Esophagus squamous epithelium (tissue), 5 donors: ENCODE measurements around the gene TSHR. TPM values are rescaled to one million over a fixed set of nuclear protein-coding genes. Genes with fewer than 3 reads are reported as not detected.

Experiments used
- DNase-seq: peaks from one replicate; lab custom pipeline; 2025; lab: John Stamatoyannopoulos, UW
- H3K27ac ChIP-seq, 4 donors: fragments of 200-600 bp; sonication (generic); one replicate each; pipeline ENCODE4 v1.5.1; 2016 to 2019; ENCODE audit warnings: mild to moderate bottlenecking in 1 of 4
- H3K27me3 ChIP-seq, 4 donors: fragments of 200-600 bp; sonication (generic); 1 replicate in 3 of 4; 2 replicates in 1 of 4; pipeline versions ENCODE4 v1.5.1 to v1.6.0; 2017 to 2021; ENCODE audit warnings: antibody characterized with exemption in 1 of 4
- H3K36me3 ChIP-seq, 3 donors: fragments of 200-600 bp; sonication (generic); one replicate each; pipeline ENCODE4 v1.5.1; 2016 to 2019
- H3K4me1 ChIP-seq, 3 donors: fragments of 200-600 bp; sonication (generic); one replicate each; pipeline ENCODE4 v1.5.1; 2017 to 2019
- H3K4me3 ChIP-seq, 4 donors: fragments of 200-600 bp; sonication (generic); 1 replicate in 3 of 4; 2 replicates in 1 of 4; pipeline ENCODE4 v1.5.1; 2016 to 2019; ENCODE audit warnings: mild to moderate bottlenecking in 2 of 4, moderate library complexity in 1 of 4
- H3K9me3 ChIP-seq, 3 donors: fragments of 200-600 bp; sonication (generic); one replicate each; pipeline ENCODE4 v1.5.1; 2016 to 2019
- POLR2A ChIP-seq, 4 donors: fragments of 450-650 bp; IDR thresholded peaks; one replicate each; pipeline ENCODE4 v1.6.1; 2017; ENCODE audit warnings: antibody characterized with exemption in 4 of 4, mild to moderate bottlenecking in 4 of 4, moderate library complexity in 3 of 4
- WGBS, 2 donors: methylation state at CpG; one replicate each; pipeline ENCODE4 v1.1.5; 2018; 5-methylcytosine and 5-hydroxymethylcytosine counted together
- intact Hi-C: fragments of 100-400 bp; cut with DNase I; formaldehyde crosslinking; loops from one replicate; pipeline ENCODE4 v1.15.0; 2022
- total RNA-seq, 4 donors: library from RNA; depleted of rRNA; stranded (reverse); fragments of >200 nt; gene quantifications; one replicate each; pipeline ENCODE4 v1.1.0, GENCODE V29; 2016
- TF ChIP-seq, protein P1 (sequence below), 6 experiments: fragments of 450-650 bp in 4 of 6; fragments of 200-600 bp in 2 of 6; sonication (generic) in 2 of 6; IDR thresholded peaks; one replicate each; pipeline ENCODE4 v1.5.1; 2016 to 2019; ENCODE audit warnings: antibody characterized with exemption in 6 of 6, mild to moderate bottlenecking in 4 of 6, moderate library complexity in 4 of 6
- donor health status: DM: yes; HTN: yes; CAD: no.

TSHR gene
- total RNA-seq, 4 donors from 2014 or later: not detected

GRCh38 chr14:80956102-80956501 lies 681 bp downstream of the TSHR start:
- TF ChIP-seq, protein P1, sequence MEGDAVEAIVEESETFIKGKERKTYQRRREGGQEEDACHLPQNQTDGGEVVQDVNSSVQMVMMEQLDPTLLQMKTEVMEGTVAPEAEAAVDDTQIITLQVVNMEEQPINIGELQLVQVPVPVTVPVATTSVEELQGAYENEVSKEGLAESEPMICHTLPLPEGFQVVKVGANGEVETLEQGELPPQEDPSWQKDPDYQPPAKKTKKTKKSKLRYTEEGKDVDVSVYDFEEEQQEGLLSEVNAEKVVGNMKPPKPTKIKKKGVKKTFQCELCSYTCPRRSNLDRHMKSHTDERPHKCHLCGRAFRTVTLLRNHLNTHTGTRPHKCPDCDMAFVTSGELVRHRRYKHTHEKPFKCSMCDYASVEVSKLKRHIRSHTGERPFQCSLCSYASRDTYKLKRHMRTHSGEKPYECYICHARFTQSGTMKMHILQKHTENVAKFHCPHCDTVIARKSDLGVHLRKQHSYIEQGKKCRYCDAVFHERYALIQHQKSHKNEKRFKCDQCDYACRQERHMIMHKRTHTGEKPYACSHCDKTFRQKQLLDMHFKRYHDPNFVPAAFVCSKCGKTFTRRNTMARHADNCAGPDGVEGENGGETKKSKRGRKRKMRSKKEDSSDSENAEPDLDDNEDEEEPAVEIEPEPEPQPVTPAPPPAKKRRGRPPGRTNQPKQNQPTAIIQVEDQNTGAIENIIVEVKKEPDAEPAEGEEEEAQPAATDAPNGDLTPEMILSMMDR (IDR thresholded peaks at IDR 0.05): no peak
- TF ChIP-seq POLR2A (IDR thresholded peaks at IDR 0.05): no peak
- no peak for DNase-seq
- Histone ChIP-seq H3K36me3 (no peaks in the 10 kb centered on the region), H3K27ac (no peak overlapping the region), H3K9me3 (no peaks in the 10 kb centered on the region), H3K27me3 (peaks cover 0 to 34% (median 3%) of the 10 kb centered on the region in 4 donors), H3K4me1 (peaks cover 7 to 23% (median 8%) of the 10 kb centered on the region in 3 donors), H3K4me3 (no peak overlapping the region)
- WGBS, 2 donors: 69 to 82% methylated on average over 2 of the region's 2 CpGs
- intact Hi-C loops: no loop called here

DNA sequence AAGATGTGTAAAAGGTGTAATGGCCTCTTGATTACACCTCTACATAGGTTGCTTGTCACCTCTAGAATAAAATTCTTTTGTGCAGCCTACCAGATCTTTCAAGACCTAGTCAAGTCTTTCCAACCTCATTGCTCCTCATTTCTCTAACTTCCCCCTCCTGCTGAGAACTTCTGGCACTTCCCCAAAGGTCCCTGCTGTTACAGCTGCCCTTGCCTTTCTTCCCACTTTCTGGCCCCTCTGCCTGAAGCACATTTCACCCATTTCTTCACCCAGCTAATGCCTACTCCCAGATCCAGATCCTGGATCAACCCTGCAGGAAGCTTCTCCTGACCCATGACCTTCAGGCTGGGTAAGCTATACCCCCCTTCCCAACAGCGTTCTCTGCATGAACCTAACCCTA lies 1.5 kb downstream of the TSHR start:
- H3K36me3 ChIP-seq: no peaks in the 10 kb centered on the region
- 50 to 91% methylated on average over 1 of the region's 1 CpG for WGBS, 2 donors
- intact Hi-C loops: no loop called here
- H3K9me3 ChIP-seq: no peaks in the 10 kb centered on the region
- H3K4me1 ChIP-seq: peaks cover 7 to 23% (median 8%) of the 10 kb centered on the region in 3 donors
- TF ChIP-seq, protein P1 (IDR thresholded peaks at IDR 0.05): no peak
- no peak for TF ChIP-seq POLR2A (IDR thresholded peaks at IDR 0.05)
- H3K27ac ChIP-seq: no peak overlapping the region
- no peak overlapping the region for H3K4me3 ChIP-seq
- DNase-seq: no peak
- peaks cover 0 to 34% (median 3%) of the 10 kb centered on the region in 4 donors for H3K27me3 ChIP-seq

- Histone ChIP-seq H3K27ac (no peak overlapping the region), H3K9me3 (no peaks in the 10 kb centered on the region), H3K4me1 (peaks cover 7 to 23% (median 8%) of the 10 kb centered on the region in 3 donors), H3K36me3 (no peaks in the 10 kb centered on the region), H3K4me3 (no peak overlapping the region), H3K27me3 (peaks cover 0 to 34% (median 3%) of the 10 kb centered on the region in 4 donors)
- intact Hi-C loops: no loop called here
- no peak for DNase-seq
- TF ChIP-seq, protein P1 (IDR thresholded peaks at IDR 0.05): no peak
- no peak for TF ChIP-seq POLR2A (IDR thresholded peaks at IDR 0.05)
- WGBS, 2 donors: 81 to 83% methylated on average over 2 of the region's 2 CpGs
These were observed 2.2 kb downstream of the TSHR start for GRCh38 chr14:80957613-80958012.

DNA sequence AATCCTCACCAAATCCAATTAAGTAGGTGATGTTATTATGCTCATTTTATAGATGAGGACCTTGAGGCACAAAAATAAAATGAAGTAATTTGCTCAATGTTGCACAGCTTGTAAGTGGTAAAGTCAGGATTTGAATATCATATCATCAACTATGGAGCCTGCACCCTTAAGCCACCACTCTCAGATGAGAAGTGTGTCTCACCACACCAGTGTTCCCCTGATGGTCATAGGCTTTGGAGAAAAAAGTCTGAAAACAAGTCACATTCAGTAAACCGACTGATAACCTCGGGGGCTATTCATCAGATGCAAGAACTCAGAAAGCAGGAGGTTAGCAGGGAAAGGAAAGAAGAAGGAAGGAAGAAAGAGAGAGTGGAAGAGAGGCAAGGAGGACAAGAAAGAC lies 2.8 kb downstream of the TSHR start:
- intact Hi-C loops: no loop called here
- Histone ChIP-seq H3K36me3 (no peaks in the 10 kb centered on the region), H3K4me1 (peaks cover 7 to 23% (median 8%) of the 10 kb centered on the region in 3 donors), H3K9me3 (no peaks in the 10 kb centered on the region), H3K4me3 (no peak overlapping the region), H3K27me3 (peaks cover 0 to 34% (median 3%) of the 10 kb centered on the region in 4 donors), H3K27ac (no peak overlapping the region)
- TF ChIP-seq, protein P1 (IDR thresholded peaks at IDR 0.05): no peak
- no peak for TF ChIP-seq POLR2A (IDR thresholded peaks at IDR 0.05)
- WGBS, 2 donors: 81 to 82% methylated on average over 2 of the region's 2 CpGs
- no peak for DNase-seq

- Histone ChIP-seq H3K4me3 (peak overlapping the region in 1 of 4 donors; percentile 30), H3K27ac (peak overlapping the region in 1 of 4 donors; percentile 9), H3K9me3 (no peaks in the 10 kb centered on the region), H3K4me1 (peaks cover 7 to 23% (median 8%) of the 10 kb centered on the region in 3 donors), H3K36me3 (no peaks in the 10 kb centered on the region), H3K27me3 (peaks cover 0 to 34% (median 3%) of the 10 kb centered on the region in 4 donors)
- TF ChIP-seq POLR2A (IDR thresholded peaks at IDR 0.05): no peak
- TF ChIP-seq, protein P1 (IDR thresholded peaks at IDR 0.05): no peak
- intact Hi-C loops: no loop called here
- 64 to 68% methylated on average over 3 of the region's 3 CpGs for WGBS, 2 donors
- no peak for DNase-seq
These were observed 3.5 kb downstream of the TSHR start for GRCh38 chr14:80958939-80959338.
